Thoracic aorta (tissue), 2 donors: ENCODE measurements around the gene GNAZ. TPM values are rescaled to one million over a fixed set of nuclear protein-coding genes. Genes with fewer than 3 reads are reported as not detected.

Source experiments
- ATAC-seq: fragments of 150-250 bp; one replicate; pipeline ENCODE4 v1.8.0; 2017; ENCODE audit warnings: low read depth; ENCODE audit not compliant: insufficient number of reproducible peaks, low FRiP score
- DNase-seq: peaks from one replicate; pipeline ENCODE4 v3.0.0-alpha.2; 2020; ENCODE audit warnings: low spot score
- H3K27ac ChIP-seq, 2 donors: fragments of 200-600 bp; sonication (generic); 1 replicate in 1 of 2; 2 replicates in 1 of 2; pipeline ENCODE4 v1.5.1; 2016; ENCODE audit warnings: mild to moderate bottlenecking in 2 of 2, moderate library complexity in 2 of 2
- H3K27me3 ChIP-seq: fragments of 200-600 bp; sonication (generic); replicated peaks from 2 replicates; pipeline ENCODE4 v1.6.0; 2016; ENCODE audit warnings: mild to moderate bottlenecking; ENCODE audit not compliant: insufficient read depth
- H3K36me3 ChIP-seq: fragments of 200-600 bp; sonication (generic); one replicate; pipeline ENCODE4 v1.5.1; 2016
- H3K4me1 ChIP-seq, 2 donors: fragments of 200-600 bp; sonication (generic); 1 replicate in 1 of 2; 2 replicates in 1 of 2; pipeline versions ENCODE4 v1.5.1 to v1.6.0; 2016; ENCODE audit warnings: low read depth in 2 of 2, mild to moderate bottlenecking in 1 of 2; ENCODE audit not compliant: control insufficient read depth in 1 of 2
- H3K4me3 ChIP-seq: fragments of 200-600 bp; sonication (generic); 2 replicates; pipeline ENCODE4 v1.5.1; 2016; ENCODE audit warnings: mild to moderate bottlenecking
- H3K9me3 ChIP-seq: fragments of 200-600 bp; sonication (generic); 2 replicates; pipeline ENCODE4 v1.5.1; 2016
- CTCF ChIP-seq: fragments of 200-600 bp; sonication (generic); IDR thresholded peaks from one replicate; pipeline ENCODE4 v1.5.1; 2019; ENCODE audit warnings: antibody characterized with exemption
- total RNA-seq, 2 donors: library from RNA; depleted of rRNA; stranded (reverse); fragments of >200 nt; gene quantifications; one replicate each; pipeline versions ENCODE4 v1.1.0 to v1.2.3, GENCODE V29; 2016

Gene GNAZ
- total RNA-seq, 2 donors from 2014 or later = 3.9 to 5.4 TPM

GRCh38 chr22:23147617-23148387, 77.5 kb downstream of the GNAZ start:
- no peaks in the 10 kb centered on the region for H3K27me3 ChIP-seq
- no peak overlapping the region for H3K27ac ChIP-seq
- no peak for TF ChIP-seq CTCF

GRCh38 chr22:23149743-23150238, 79.5 kb downstream of the GNAZ start:
- no peak for DNase-seq
- H3K27me3 ChIP-seq = no peaks in the 10 kb centered on the region
- peaks cover 2 to 31% of the 10 kb centered on the region in 2 donors for H3K4me1 ChIP-seq
- no peak overlapping the region for H3K27ac ChIP-seq
- ATAC-seq = no peak
- no peaks in the 10 kb centered on the region for H3K9me3 ChIP-seq
- no peak overlapping the region for H3K4me3 ChIP-seq
- no peak for TF ChIP-seq CTCF
- no peaks in the 10 kb centered on the region for H3K36me3 ChIP-seq

More at GRCh38 chr22:23147617-23148387, 77.5 kb downstream of the GNAZ start:
- ATAC-seq (no peak), DNase-seq (no peak)
- Histone ChIP-seq H3K9me3 (no peaks in the 10 kb centered on the region), H3K36me3 (no peaks in the 10 kb centered on the region), H3K4me3 (no peak overlapping the region), H3K4me1 (peaks cover 6 to 35% of the 10 kb centered on the region in 2 donors)

- H3K9me3 ChIP-seq = no peaks in the 10 kb centered on the region
- no peaks in the 10 kb centered on the region for H3K27me3 ChIP-seq
- no peak overlapping the region for H3K27ac ChIP-seq
- no peaks in the 10 kb centered on the region for H3K36me3 ChIP-seq
- TF ChIP-seq CTCF = no peak
- ATAC-seq (no peak), DNase-seq (no peak)
- no peak overlapping the region for H3K4me3 ChIP-seq
- H3K4me1 ChIP-seq = peaks cover 0 to 25% of the 10 kb centered on the region in 2 donors
These were observed 80.4 kb downstream of the GNAZ start for GRCh38 chr22:23150762-23151161.

- Histone ChIP-seq H3K27me3 (no peaks in the 10 kb centered on the region), H3K4me3 (no peak overlapping the region), H3K27ac (no peak overlapping the region), H3K9me3 (no peaks in the 10 kb centered on the region), H3K4me1 (peaks cover 0 to 15% of the 10 kb centered on the region in 2 donors), H3K36me3 (no peaks in the 10 kb centered on the region)
- DNase-seq (no peak), ATAC-seq (no peak)
- no peak for TF ChIP-seq CTCF
These were observed 81.5 kb downstream of the GNAZ start for GRCh38 chr22:23151827-23152226.

GRCh38 chr22:23152238-23153114, 82.2 kb downstream of the GNAZ start:
- Histone ChIP-seq H3K27me3 (no peaks in the 10 kb centered on the region), H3K4me1 (peaks cover 0 to 10% of the 10 kb centered on the region in 2 donors), H3K36me3 (no peaks in the 10 kb centered on the region), H3K4me3 (no peak overlapping the region), H3K9me3 (no peaks in the 10 kb centered on the region), H3K27ac (no peak overlapping the region)
- DNase-seq (no peak), ATAC-seq (peak; percentile 13)
- TF ChIP-seq CTCF = no peak
